ENCODE results near the gene DNAH6.

DNA sequence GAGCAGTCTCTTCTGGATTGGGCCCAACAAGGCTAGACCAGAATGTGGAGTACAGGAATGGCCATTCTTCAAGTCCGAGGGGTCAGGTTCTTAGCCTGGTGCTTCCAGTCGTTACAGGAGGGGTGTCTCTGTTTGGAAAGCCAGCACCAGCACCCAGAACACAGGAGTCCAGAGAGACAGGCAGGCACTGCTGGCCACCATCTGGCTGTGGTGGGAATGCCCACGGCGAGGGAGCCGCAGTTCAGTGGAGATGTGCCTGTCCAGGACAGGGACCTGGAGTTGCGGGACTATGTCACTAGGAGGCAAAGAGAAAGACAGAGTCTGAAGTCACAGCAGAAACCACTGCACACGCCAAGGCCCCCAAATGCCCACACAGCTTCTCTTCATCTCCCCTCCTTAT, 305.5 kb downstream of the DNAH6 start:
- TF ChIP-seq POLR2A (IDR thresholded peaks at IDR 0.05) (no peak), POLR2AphosphoS5 (IDR thresholded peaks at IDR 0.05) (no peak)
- TF ChIP-seq, protein P1, sequence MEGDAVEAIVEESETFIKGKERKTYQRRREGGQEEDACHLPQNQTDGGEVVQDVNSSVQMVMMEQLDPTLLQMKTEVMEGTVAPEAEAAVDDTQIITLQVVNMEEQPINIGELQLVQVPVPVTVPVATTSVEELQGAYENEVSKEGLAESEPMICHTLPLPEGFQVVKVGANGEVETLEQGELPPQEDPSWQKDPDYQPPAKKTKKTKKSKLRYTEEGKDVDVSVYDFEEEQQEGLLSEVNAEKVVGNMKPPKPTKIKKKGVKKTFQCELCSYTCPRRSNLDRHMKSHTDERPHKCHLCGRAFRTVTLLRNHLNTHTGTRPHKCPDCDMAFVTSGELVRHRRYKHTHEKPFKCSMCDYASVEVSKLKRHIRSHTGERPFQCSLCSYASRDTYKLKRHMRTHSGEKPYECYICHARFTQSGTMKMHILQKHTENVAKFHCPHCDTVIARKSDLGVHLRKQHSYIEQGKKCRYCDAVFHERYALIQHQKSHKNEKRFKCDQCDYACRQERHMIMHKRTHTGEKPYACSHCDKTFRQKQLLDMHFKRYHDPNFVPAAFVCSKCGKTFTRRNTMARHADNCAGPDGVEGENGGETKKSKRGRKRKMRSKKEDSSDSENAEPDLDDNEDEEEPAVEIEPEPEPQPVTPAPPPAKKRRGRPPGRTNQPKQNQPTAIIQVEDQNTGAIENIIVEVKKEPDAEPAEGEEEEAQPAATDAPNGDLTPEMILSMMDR (IDR thresholded peaks at IDR 0.05), result no peak
